DND-41 (cell line): Measurements from ENCODE around the gene LPAR3.

Experiments
- CTCF ChIP-seq: IDR thresholded peaks from 2 replicates; pipeline ENCODE4 v1.5.1; 2012; ENCODE audit warnings: borderline replicate concordance, low read length, moderate library complexity, mild to moderate bottlenecking; ENCODE audit not compliant: poor library complexity, severe bottlenecking; ENCODE audit errors: extremely low read depth
- EZH2 ChIP-seq: IDR thresholded peaks from 3 replicates; pipeline ENCODE4 v1.6.1; 2012; ENCODE audit warnings: borderline replicate concordance, low read depth, mild to moderate bottlenecking, moderate library complexity, low read length, inconsistent platforms; ENCODE audit not compliant: severe bottlenecking

DNA sequence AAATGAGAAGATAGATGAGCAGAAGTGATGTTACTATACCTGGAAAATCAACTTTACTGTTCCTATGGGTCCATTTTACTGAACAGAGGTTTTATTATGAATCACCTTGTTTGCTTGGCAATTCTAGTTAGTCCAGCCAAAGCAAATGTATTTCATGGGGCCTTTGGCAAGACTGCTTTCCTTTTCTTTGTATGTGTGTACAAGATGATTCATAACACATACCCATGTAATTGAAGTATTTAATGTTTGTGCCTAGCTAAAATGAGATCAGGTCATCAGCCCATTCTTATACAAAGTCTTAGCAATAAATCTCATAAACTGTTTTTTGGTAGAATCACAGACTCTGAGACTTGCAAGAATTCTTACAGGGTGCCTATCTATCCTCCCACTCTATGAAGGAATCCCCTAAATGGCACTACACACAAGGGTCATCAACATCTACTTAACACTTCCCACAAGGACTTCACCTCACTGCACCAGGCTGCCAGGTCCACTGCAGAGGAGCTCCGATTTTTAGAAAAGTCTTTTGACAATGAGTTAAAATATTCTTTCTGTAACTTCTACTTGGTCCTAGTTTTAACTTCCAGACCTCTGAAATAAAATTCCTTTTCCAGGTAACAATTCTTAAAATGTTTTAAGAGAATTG lies 58.5 kb downstream of the LPAR3 start:
- TF ChIP-seq CTCF (no peak), EZH2 (no peak)
